Endometrium (tissue), 2 donors: ENCODE measurements around the gene SCARF2.
"Not testable (repeated sequence)": the region's sequence is repeated elsewhere in the genome, so short reads cannot be mapped to it uniquely, and the experiment has no call there.

Experiments
- FAIRE-seq: peaks from 2 replicates; lab custom pipeline; 2012; peaks lifted over from hg19 to GRCh38; lab: Jason Lieb, UNC
- donor health status: control.
- donor health status: control.

SCARF2 gene

GRCh38 chr22:20425566-20426258 lies 11.9 kb downstream of the SCARF2 start:
- FAIRE-seq = no peak

GRCh38 chr22:20424932-20425565 lies 12.6 kb downstream of the SCARF2 start:
- no peak for FAIRE-seq

GRCh38 chr22:20424568-20424931 lies 13.1 kb downstream of the SCARF2 start:
- FAIRE-seq = no peak

DNA sequence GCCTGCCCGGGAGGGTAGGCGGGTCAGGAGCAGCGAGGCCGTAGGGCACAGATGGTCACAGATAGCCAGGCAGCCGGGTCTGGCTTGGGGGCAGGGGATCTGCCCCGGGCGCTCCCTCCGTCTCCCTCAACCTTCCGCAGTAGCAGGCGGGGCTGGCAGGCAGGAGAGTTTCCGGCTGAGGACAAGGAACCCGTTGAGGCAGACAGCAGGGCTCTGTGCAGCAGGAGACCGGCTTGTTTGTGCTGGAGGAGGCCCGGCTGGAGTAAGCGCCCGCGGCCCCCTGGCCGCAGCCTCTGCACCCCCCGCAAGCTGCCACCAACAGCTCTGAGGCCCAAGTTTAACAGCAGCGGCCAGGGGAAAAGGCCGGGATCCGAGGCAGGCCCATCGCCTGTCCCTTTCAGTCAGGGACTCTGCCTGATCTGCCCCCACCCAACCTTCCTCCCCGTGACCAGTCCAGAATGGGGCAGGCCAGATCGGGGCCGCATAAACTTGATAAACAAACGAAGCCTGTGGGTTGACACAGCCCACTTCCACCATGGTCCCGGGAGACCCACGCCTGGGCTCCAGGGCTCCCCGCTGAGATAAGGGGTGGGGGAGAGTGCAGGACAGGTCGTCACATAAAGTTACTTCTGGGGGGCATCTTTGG lies 13.6 kb downstream of the SCARF2 start:
- FAIRE-seq = no peak

DNA sequence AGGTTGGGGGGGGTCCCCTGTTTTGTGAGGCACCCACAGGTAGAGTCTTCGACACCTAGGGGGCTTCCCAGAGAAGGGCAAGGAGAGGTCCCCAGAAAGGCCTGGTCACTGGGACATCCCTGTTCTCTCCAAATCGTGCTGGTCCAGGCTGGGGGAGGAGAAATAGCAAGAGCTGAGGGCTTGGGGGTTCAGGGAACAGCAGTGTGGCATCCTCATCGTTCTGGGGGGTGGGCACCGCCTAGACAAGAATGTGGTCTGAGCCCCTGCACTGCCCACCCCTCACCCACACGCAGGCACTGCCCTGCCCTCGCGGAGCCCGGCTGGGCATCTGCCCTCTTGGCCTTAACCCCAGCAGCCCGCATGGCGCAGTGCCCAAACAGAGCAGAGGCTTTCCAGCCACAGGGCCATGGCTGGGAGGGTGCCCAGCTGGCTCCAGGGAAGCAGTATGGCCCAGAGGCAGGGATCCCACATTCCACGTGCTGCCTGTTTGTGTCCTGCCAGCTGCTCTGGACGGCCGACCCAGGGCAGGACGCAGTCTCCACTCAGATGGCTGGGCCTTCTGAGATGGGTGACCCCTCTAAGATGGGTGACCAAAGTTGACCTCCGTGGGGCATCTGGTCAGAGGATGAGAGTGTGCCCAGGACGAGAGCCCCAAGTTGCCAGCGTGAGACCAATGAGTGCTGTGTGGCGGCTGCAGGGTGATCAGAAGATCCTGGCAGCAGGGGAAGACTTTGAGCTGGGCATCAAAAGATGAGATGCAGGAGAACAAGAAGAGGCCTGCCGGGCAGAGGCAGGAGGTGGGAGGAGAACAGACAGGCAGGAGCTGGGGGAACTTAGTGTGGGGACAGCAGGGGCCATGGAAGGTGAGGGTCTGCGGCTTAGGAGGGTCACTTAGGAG lies 14.4 kb downstream of the SCARF2 start:
- no peak for FAIRE-seq

DNA sequence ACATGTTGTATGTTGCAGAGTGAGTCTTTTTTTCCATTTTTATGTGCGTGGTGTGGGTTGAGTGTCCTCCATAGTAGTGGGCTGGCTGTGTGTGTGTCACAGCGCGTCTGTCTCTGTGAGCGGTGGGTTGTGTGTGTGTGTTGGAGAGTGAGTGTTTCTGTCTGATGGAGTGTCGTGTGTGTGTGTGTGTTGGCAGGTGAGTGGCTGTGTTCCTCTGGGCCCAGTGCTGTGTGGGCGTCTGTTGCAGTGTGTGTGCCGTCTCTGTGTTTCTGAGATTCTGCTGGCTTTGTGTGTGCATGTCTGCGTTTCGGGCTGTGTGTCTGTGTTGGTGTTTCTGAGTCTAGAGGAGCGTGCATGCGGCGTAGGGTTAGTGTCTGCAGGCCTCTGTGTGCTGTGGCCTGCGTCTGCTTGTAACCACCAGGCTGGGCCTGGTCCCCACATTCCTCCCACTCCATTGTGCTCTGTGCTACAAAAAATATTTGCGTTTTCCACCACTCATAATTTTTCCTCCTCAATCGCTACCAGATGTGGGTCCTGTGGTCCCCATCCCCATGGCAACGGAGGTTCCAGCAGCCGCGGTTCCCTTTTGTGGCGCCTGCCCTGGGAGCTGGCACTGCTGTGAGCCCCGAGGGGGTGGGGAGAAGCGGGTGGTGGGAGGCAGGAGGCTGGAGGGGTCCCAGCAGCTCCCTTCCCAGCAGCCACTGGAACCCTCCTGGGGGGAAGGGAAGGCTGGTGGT lies 15.2 kb downstream of the SCARF2 start:
- no peak for FAIRE-seq

DNA sequence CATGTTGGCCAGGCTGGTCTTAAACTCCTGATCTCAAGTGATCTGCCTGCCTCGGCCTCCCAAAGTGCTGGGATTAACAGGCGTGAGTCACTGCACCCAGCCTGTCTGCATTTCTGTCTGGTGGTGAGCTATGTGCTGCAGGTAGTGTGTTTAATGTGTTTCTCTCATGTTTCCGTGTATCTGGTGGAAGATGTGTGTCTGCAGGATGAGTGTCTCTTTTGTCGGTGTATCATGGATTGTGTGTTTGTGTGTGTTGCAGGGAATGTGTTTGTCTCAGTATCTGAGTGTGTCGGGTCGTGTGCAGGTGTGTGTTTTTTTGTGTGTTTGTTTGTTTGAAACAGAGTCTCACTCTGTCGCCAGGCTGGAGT lies 16.1 kb downstream of the SCARF2 start:
- no peak for FAIRE-seq

DNA sequence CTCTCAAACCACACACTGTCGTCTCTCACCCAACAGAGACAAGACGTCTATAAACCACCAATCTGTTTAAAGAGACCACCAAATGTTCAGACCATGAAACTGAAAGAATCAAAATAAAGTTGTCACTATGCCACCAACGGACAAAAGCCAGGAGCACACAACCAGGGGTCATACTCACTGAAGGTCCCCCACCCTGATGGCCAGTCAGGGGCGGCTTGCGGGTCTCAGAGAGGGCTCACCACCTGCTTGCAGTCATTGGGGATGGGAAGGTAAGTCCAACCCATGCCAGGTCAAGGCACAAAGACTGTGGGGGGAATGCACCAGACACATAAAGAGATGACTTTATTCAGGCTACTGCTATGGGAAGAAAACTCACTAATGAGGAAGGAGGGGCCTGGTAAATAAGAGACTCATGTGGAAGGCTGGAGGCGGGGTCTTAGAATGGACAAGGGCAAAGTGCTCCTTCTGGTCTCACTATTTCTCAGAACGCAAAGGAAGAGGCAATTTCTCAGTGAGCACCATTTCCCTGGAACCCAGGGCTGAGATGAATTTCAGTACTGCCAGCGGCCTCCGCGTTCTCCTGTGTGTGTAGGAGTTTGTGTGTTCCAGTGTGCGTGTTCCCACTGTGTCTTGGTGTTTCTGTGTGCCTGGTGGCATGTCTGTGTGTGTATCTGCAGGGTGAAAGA lies 17.3 kb downstream of the SCARF2 start:
- no peak for FAIRE-seq

DNA sequence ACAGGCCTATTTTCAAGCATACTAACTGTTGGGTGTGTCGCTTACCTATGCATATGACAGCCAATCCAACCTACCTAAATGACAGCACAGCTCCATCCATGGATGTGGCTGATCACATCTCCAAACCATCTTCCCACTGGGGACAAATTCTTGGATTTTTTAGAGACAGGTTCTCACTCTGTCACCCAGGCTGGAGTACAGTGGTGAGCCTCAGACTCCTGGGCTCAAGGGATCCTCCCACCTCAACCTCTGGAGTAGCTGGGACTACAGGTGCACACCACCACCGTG lies 18.0 kb downstream of the SCARF2 start:
- no peak for FAIRE-seq

DNA sequence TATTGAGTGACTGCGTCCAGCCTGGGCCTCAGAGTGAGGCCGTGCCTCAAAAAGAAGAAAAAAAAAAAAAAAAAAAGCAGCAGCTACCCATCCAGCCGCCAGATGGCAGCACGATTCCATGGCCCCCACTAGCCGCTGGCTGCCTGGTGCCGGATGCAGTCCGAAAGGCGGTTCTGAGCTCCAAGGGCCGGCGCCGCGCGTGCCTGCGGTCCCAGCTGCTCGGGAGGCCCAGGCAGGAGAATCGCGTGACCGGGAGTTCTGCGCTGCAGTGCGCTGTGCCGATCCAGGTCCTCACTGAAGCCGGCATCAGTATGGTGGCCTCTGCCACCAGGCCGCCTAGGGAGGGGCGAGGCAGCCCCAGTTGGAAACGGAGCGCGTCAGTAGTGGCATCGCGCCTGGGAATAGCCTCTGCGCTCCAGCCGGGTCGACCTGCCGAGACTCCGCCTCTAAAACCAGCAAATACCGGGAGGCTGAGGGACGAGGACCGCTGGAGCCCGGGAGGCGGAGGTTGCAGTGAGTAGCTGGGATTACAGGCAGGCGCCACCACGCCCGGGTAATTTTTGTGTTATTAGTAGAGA lies 19.3 kb downstream of the SCARF2 start:
- no peak for FAIRE-seq

DNA sequence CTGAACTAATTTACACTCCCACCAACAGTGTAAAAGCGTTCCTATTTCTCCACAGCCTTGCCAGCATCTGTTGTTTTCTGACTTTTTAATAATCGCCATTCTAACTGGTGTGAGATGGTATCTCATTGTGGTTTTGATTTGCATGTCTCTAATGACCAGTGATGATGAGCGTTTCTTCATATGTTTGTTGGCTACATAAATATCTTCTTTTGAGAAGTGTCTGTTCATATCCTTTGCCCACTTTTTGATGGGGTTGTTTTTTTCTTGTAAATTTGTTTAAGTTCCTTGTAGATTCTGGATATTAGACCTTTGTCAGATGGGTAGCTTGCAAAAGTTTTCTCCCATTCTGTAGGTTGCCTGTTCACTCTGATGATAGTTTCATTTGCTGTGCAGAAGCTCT lies 21.9 kb downstream of the SCARF2 start:
- FAIRE-seq = not testable (repeated sequence)

GRCh38 chr22:20415241-20415640 lies 22.4 kb downstream of the SCARF2 start:
- not testable (repeated sequence) for FAIRE-seq

GRCh38 chr22:20414450-20414849 lies 23.2 kb downstream of the SCARF2 start:
- FAIRE-seq = no peak

DNA sequence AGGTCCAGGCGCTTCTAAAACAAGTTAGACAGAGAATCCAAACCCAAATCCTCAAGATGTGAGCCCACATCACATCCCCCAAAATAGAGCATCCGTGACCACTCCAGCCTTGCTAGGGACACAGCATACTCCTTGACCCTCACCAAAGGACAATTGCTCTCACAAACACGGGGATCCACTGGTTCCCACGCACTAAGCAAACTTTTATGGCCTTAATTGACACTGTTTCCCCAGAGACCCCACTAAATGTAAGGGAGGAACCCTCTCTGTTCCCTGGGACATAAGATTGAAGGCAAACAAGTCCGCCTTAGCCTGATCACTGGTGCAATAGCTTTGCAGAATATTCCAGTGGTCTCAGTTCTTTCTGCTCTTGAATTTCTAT lies 23.6 kb downstream of the SCARF2 start:
- FAIRE-seq = no peak

GRCh38 chr22:20413217-20414058 lies 24.2 kb downstream of the SCARF2 start:
- no peak for FAIRE-seq

GRCh38 chr22:20412474-20413216 lies 25.0 kb downstream of the SCARF2 start:
- no peak for FAIRE-seq

DNA sequence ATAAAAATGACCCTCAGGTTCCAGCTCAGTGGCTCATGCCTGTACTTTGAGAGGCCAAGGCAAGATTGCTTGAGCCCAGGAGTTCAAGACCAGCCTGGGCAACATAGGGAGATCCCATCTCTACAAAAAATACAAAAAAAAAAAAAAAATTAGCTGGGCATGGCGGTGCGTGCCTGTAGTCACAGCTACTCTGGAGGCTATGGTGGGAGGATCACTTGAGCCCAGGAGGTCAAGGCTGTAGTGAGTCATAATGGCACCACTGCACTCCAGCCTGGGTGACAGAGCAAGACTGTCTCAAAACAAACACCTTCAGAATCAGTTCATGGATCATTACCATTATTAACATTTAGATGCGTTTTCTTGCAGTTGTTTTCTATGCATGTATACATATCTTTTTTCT lies 28.2 kb downstream of the SCARF2 start:
- not testable (repeated sequence) for FAIRE-seq

DNA sequence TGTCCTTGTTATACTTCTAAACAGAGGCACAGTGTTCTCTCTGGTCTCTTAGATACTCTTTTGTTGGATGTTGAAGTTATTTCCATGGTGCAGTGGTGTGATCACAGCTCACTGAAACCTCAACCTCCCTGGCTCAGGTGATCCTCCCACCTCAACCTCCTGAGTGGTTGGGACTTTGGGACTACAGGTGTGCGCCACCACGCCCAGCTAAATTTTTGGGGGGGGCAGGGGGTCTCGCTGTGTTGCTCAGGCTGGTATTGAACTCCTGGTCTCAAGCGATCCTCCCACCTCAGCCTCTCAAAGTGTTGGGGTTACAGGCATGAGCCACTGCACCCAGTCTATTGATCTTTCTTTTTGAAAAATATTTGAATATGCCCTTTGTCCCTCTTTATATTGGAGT lies 28.7 kb downstream of the SCARF2 start:
- FAIRE-seq = no peak

DNA sequence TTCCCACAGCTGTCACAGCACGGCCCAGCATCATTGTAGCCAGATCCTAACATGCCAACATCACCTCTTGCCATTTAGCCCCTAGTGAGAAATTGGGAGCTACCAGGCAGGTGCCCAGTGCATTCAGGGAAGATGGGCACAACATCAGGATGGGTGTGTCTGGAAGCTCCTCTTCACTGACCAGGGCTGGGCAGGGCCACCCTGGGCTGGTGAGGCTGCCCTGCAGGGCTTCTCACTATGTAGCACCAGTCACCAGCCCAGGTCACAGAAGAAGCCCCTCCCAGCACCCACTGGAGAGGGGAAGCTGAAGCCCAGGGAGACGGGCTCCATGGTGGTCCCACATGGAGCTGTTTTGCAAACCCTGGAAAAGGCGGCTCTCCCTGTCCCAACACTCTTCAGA lies 29.8 kb downstream of the SCARF2 start:
- no peak for FAIRE-seq
